Stomach (tissue), 9 donors: ENCODE data around the gene CYTH1. TPM values are rescaled to one million over a fixed set of nuclear protein-coding genes. Genes with fewer than 3 reads are reported as not detected.

Experiments
- DNase-seq, 2 donors: peaks; one replicate each; pipeline versions ENCODE4 v3.0.0 to v3.0.0-alpha.2; 2013 to 2019
- H3K27ac ChIP-seq, 5 donors: fragments of 200-600 bp in 4 of 5; sonication (generic) in 4 of 5; one replicate each; pipeline ENCODE4 v1.5.1; 2013 to 2019; ENCODE audit warnings: mild to moderate bottlenecking in 1 of 5, moderate library complexity in 1 of 5
- H3K27me3 ChIP-seq, 3 donors: fragments of 200-600 bp; sonication (generic); one replicate each; pipeline ENCODE4 v1.5.1; 2017 to 2019; ENCODE audit warnings: mixed run types in 1 of 3
- H3K36me3 ChIP-seq, 4 donors: fragments of 200-600 bp; sonication (generic); 1 replicate in 3 of 4; 2 replicates in 1 of 4; pipeline ENCODE4 v1.5.1; 2016 to 2019
- H3K4me1 ChIP-seq, 4 donors: fragments of 200-600 bp; sonication (generic); one replicate each; pipeline ENCODE4 v1.5.1; 2016 to 2019
- H3K4me3 ChIP-seq, 4 donors: fragments of 200-600 bp; sonication (generic) in 3 of 4; one replicate each; pipeline ENCODE4 v1.5.1; 2016 to 2019; ENCODE audit warnings: mild to moderate bottlenecking in 1 of 4
- H3K9me3 ChIP-seq, 4 donors: fragments of 200-600 bp; sonication (generic); one replicate each; pipeline ENCODE4 v1.5.1; 2016 to 2019
- EP300 ChIP-seq: sonication (generic); formaldehyde crosslinking; IDR thresholded peaks from one replicate; pipeline ENCODE4 v1.6.1; 2017; ENCODE audit warnings: antibody characterized with exemption
- POLR2A ChIP-seq, 4 donors: fragments of 450-650 bp; IDR thresholded peaks; one replicate each; pipeline ENCODE4 v1.6.1; 2016; ENCODE audit warnings: antibody characterized with exemption in 4 of 4, control low read depth in 2 of 4, mild to moderate bottlenecking in 1 of 4, moderate library complexity in 1 of 4
- POLR2AphosphoS5 ChIP-seq, 3 donors: sonication (generic); formaldehyde crosslinking; IDR thresholded peaks; one replicate each; pipeline ENCODE4 v1.6.1; 2016; ENCODE audit warnings: antibody characterized with exemption in 3 of 3
- WGBS, 5 donors: extraction: QIAGEN DNeasy Blood & Tissue Kit in 3 of 5; methylation state at CpG; one replicate each; pipeline versions ENCODE4 v1.1.5 to v1.1.7; 2013 to 2018; 5-methylcytosine and 5-hydroxymethylcytosine counted together
- intact Hi-C: fragments of 100-400 bp; cut with DNase I; formaldehyde crosslinking; loops from one replicate; pipeline ENCODE4 v1.15.1; 2023; ENCODE audit warnings: low total_unique reads
- polyA plus RNA-seq, 3 donors: library from polyadenylated mRNA; stranded (reverse); fragments of 200-250 nt; gene quantifications; one replicate each; pipeline ENCODE4 v1.2.3, GENCODE V29; 2013
- total RNA-seq, 5 donors: library from RNA; depleted of rRNA; stranded (reverse); fragments of >200 nt; gene quantifications; one replicate each; pipeline versions ENCODE4 v1.1.0 to v1.2.3, GENCODE V29; 2014 to 2016
- TF ChIP-seq, protein P1 (sequence below), 7 experiments: fragments of 450-650 bp in 4 of 7; fragments of 200-600 bp in 3 of 7; sonication (generic) in 3 of 7; IDR thresholded peaks; one replicate each; pipeline ENCODE4 v1.5.1; 2016 to 2019; ENCODE audit warnings: antibody characterized with exemption in 7 of 7, control low read depth in 2 of 7, mild to moderate bottlenecking in 1 of 7
- donor health status: healthy with polysubstance abuse.
- donor health status: Bipolar disorder and iron deficiency.
- donor health status: healthy.

The CYTH1 gene
- total and polyA plus RNA-seq, 8 donors, result 29.6 to 137 (median 55.9) TPM

DNA sequence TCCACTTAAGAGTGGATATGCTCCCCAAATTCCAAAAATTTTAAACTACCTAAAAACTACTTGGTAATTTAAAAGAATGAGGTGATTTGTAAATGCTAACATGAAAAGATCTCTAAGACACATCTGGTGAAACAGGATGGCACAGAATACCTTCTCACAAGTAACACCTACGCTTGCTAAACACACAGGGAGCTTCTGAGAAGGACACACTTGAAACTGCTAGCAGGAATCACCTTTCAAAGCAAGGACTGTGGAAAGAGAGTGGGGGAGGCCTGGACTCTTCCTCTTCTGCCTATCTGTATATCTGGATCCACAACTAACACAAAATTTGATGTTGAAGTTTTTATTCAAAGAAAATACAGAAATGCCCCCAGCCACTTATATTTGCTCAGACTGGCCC, 52.4 kb downstream of the CYTH1 start:
- Histone ChIP-seq H3K27ac (no peak overlapping the region), H3K9me3 (no peaks in the 10 kb centered on the region), H3K4me1 (peaks cover 27 to 90% (median 55%) of the 10 kb centered on the region in 4 donors), H3K27me3 (no peaks in the 10 kb centered on the region), H3K4me3 (no peak overlapping the region), H3K36me3 (peaks cover 0 to 10% (median 5%) of the 10 kb centered on the region in 4 donors)
- WGBS, 5 donors, result 77 to 92% (median 85%) methylated on average over 1 of the region's 1 CpG
- intact Hi-C loops, result no loop called here
- DNase-seq, result no peak
- TF ChIP-seq POLR2AphosphoS5 (IDR thresholded peaks at IDR 0.05), result no peak
- TF ChIP-seq, protein P1, sequence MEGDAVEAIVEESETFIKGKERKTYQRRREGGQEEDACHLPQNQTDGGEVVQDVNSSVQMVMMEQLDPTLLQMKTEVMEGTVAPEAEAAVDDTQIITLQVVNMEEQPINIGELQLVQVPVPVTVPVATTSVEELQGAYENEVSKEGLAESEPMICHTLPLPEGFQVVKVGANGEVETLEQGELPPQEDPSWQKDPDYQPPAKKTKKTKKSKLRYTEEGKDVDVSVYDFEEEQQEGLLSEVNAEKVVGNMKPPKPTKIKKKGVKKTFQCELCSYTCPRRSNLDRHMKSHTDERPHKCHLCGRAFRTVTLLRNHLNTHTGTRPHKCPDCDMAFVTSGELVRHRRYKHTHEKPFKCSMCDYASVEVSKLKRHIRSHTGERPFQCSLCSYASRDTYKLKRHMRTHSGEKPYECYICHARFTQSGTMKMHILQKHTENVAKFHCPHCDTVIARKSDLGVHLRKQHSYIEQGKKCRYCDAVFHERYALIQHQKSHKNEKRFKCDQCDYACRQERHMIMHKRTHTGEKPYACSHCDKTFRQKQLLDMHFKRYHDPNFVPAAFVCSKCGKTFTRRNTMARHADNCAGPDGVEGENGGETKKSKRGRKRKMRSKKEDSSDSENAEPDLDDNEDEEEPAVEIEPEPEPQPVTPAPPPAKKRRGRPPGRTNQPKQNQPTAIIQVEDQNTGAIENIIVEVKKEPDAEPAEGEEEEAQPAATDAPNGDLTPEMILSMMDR (IDR thresholded peaks at IDR 0.05), result no peak

DNA sequence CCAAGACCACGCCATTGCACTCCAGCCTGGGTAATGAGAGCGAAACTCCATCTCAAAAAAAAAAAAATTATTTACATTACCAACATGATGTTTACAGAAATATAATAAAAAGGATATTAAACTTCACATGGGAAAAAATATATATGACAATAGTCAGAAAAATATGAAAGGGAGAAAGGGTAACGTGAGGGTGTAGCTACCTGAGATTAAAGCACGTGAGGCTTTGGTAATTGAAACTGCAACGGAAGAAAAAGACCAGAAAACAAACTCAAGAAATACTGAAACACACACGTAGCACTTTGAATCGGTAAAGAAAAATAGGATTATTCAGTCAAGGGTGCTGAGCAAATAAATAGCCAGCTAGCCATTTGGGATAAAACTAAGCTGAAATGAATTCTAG, 53.6 kb downstream of the CYTH1 start:
- peaks cover 0 to 10% (median 5%) of the 10 kb centered on the region in 4 donors for H3K36me3 ChIP-seq
- intact Hi-C loops, result no loop called here
- H3K9me3 ChIP-seq, result no peaks in the 10 kb centered on the region
- no peak overlapping the region for H3K4me3 ChIP-seq
- DNase-seq, result no peak
- H3K27ac ChIP-seq, result no peak overlapping the region
- H3K4me1 ChIP-seq, result peaks cover 31 to 90% (median 55%) of the 10 kb centered on the region in 4 donors
- WGBS, 5 donors, result 84 to 94% (median 90%) methylated on average over 7 of the region's 7 CpGs
- no peak for TF ChIP-seq POLR2A (IDR thresholded peaks at IDR 0.05)
- TF ChIP-seq, protein P1 (IDR thresholded peaks at IDR 0.05), result no peak
- no peak for TF ChIP-seq POLR2AphosphoS5 (IDR thresholded peaks at IDR 0.05)
- no peak for TF ChIP-seq EP300
- no peaks in the 10 kb centered on the region for H3K27me3 ChIP-seq

DNA sequence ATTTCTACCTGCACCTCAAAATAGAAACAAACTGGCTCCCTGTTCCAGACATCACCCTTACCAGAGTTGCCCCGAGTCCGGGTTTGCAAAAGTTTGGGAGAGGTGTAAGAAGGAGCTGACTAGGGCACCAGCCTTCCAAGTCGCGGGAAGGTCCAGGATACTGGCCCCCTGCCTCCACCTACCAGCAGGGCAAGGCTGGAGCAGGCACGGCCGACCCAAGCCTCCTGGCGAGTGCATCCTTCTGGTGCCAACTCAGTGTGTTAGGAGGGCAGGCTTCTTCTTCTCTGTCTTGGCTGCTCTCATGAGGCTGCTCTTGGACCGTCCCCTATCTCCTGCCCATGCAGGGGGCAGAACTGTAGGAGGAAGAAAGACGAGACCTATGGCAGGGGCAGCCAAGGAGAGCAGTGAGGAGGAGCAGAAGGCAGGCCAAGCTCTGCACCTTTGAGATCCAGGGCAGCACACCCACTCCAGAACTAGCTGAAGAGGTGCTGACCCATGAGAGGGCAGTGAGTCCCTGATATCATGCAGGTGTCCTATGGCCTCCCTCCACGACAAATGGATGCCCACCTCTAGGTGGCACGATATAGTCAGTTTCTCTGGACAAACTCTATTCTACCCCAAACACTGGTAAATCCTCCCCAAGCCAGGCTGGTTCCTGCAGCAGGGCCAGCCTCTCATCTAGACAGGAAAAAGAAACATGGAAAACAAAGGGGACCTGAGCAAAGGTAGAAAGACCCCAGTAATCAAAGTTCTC, 54.4 kb downstream of the CYTH1 start:
- Histone ChIP-seq H3K27ac (no peak overlapping the region), H3K27me3 (no peaks in the 10 kb centered on the region), H3K4me1 (peaks cover 34 to 90% (median 58%) of the 10 kb centered on the region in 4 donors), H3K4me3 (no peak overlapping the region), H3K9me3 (no peaks in the 10 kb centered on the region), H3K36me3 (peaks cover 0 to 10% (median 5%) of the 10 kb centered on the region in 4 donors)
- 81 to 90% (median 83%) methylated on average over 11 of the region's 11 CpGs for WGBS, 5 donors
- TF ChIP-seq, protein P1 (IDR thresholded peaks at IDR 0.05), result no peak
- TF ChIP-seq POLR2A (IDR thresholded peaks at IDR 0.05), result no peak
- TF ChIP-seq POLR2AphosphoS5 (IDR thresholded peaks at IDR 0.05), result no peak
- no peak for TF ChIP-seq EP300
- intact Hi-C loops, result no loop called here
- DNase-seq, result no peak

DNA sequence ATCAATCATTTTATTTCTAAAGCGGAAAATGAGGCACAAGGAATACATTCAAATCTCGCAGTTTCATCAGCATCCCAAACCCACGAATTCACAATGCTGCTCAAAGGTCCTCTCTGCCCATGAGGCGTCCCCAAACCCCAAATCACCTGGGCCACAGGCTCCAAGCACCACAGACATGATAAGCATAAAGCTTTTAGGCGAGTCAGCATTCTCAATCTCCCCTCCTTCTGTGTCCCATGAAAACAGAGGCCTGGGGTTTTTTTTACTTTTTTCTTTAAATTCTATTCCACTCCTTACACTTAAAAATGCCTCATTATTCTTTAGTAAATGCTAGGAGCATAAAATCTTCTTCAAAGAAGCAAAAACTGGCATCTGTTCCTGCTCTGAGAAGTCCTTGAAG, 55.0 kb downstream of the CYTH1 start:
- DNase-seq, result no peak
- Histone ChIP-seq H3K4me3 (no peak overlapping the region), H3K4me1 (peaks cover 40 to 90% (median 61%) of the 10 kb centered on the region in 4 donors), H3K36me3 (peaks cover 0 to 10% (median 5%) of the 10 kb centered on the region in 4 donors), H3K27me3 (no peaks in the 10 kb centered on the region), H3K27ac (no peak overlapping the region), H3K9me3 (no peaks in the 10 kb centered on the region)
- WGBS, 5 donors, result 85 to 95% (median 90%) methylated on average over 5 of the region's 5 CpGs
- intact Hi-C loops, result no loop called here
- no peak for TF ChIP-seq POLR2A (IDR thresholded peaks at IDR 0.05)
- no peak for TF ChIP-seq POLR2AphosphoS5 (IDR thresholded peaks at IDR 0.05)
- no peak for TF ChIP-seq EP300
- TF ChIP-seq, protein P1 (IDR thresholded peaks at IDR 0.05), result no peak
